Measurements from ENCODE around the gene SNX32.

Gene SNX32

GRCh38 chr11:65849366-65849765 is 15.6 kb downstream of the SNX32 start:
- TF ChIP-seq, protein P1, sequence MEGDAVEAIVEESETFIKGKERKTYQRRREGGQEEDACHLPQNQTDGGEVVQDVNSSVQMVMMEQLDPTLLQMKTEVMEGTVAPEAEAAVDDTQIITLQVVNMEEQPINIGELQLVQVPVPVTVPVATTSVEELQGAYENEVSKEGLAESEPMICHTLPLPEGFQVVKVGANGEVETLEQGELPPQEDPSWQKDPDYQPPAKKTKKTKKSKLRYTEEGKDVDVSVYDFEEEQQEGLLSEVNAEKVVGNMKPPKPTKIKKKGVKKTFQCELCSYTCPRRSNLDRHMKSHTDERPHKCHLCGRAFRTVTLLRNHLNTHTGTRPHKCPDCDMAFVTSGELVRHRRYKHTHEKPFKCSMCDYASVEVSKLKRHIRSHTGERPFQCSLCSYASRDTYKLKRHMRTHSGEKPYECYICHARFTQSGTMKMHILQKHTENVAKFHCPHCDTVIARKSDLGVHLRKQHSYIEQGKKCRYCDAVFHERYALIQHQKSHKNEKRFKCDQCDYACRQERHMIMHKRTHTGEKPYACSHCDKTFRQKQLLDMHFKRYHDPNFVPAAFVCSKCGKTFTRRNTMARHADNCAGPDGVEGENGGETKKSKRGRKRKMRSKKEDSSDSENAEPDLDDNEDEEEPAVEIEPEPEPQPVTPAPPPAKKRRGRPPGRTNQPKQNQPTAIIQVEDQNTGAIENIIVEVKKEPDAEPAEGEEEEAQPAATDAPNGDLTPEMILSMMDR (IDR thresholded peaks at IDR 0.05; ENCODE audit: insufficient read depth, low read length, poor library complexity, severe bottlenecking) = no peak
- no peak for TF ChIP-seq EZH2phosphoT487 (conservative IDR thresholded peaks at IDR 0.05; ENCODE audit: low read length)
- H3K27ac ChIP-seq (ENCODE audit: low read depth, low read length) = no peak overlapping the region
- no peaks in the 10 kb centered on the region for H3K9me3 ChIP-seq (ENCODE audit: insufficient read depth, low read length)
- peaks cover 2% of the 10 kb centered on the region; the same call in 1 of the 2 replicates for H3K36me3 ChIP-seq (ENCODE audit: low read length)
- H3K79me2 ChIP-seq (ENCODE audit: insufficient read depth, low read length) = no peaks in the 10 kb centered on the region
- H4K20me1 ChIP-seq (ENCODE audit: low read depth, low read length) = no peaks in the 10 kb centered on the region; the same call in 1 of the 2 replicates
- no peak overlapping the region for H3K4me3 ChIP-seq (ENCODE audit: insufficient read depth, low read length, poor library complexity, severe bottlenecking)
- H3F3A ChIP-seq (ENCODE audit: insufficient read depth) = peaks cover 18% of the 10 kb centered on the region; the same call in 1 of the 2 replicates
- H3K9ac ChIP-seq (ENCODE audit: low read length) = no peak overlapping the region
- no peaks in the 10 kb centered on the region for H3K27me3 ChIP-seq (ENCODE audit: low read length)
- no peak overlapping the region for H2AFZ ChIP-seq (ENCODE audit: low read depth, low read length, severe bottlenecking)
- H3K9me2 ChIP-seq (replicated peaks; ENCODE audit: insufficient read depth, low read length) = no peaks in the 10 kb centered on the region
- H3K4me2 ChIP-seq (ENCODE audit: low read depth, low read length, poor library complexity, severe bottlenecking) = no peak overlapping the region

- peaks cover 18% of the 10 kb centered on the region; the same call in 1 of the 2 replicates for H3F3A ChIP-seq (ENCODE audit: insufficient read depth)
- peaks cover 6% of the 10 kb centered on the region; the same call in 1 of the 2 replicates for H3K36me3 ChIP-seq (ENCODE audit: low read length)
- H3K27ac ChIP-seq (ENCODE audit: low read depth, low read length) = no peak overlapping the region
- H3K9ac ChIP-seq (ENCODE audit: low read length) = no peak overlapping the region
- H2AFZ ChIP-seq (ENCODE audit: low read depth, low read length, severe bottlenecking) = no peak overlapping the region
- no peaks in the 10 kb centered on the region; the same call in 1 of the 2 replicates for H4K20me1 ChIP-seq (ENCODE audit: low read depth, low read length)
- no peak overlapping the region for H3K4me2 ChIP-seq (ENCODE audit: low read depth, low read length, poor library complexity, severe bottlenecking)
- H3K4me3 ChIP-seq (ENCODE audit: insufficient read depth, low read length, poor library complexity, severe bottlenecking) = no peak overlapping the region
- H3K79me2 ChIP-seq (ENCODE audit: insufficient read depth, low read length) = no peaks in the 10 kb centered on the region
- no peaks in the 10 kb centered on the region for H3K27me3 ChIP-seq (ENCODE audit: low read length)
- TF ChIP-seq, protein P1 (IDR thresholded peaks at IDR 0.05; ENCODE audit: insufficient read depth, low read length, poor library complexity, severe bottlenecking) = no peak
- no peak for TF ChIP-seq EZH2phosphoT487 (conservative IDR thresholded peaks at IDR 0.05; ENCODE audit: low read length)
- no peaks in the 10 kb centered on the region for H3K9me3 ChIP-seq (ENCODE audit: insufficient read depth, low read length)
- H3K9me2 ChIP-seq (replicated peaks; ENCODE audit: insufficient read depth, low read length) = no peaks in the 10 kb centered on the region
Observed at GRCh38 chr11:65849771-65850216, 16.0 kb downstream of the SNX32 start.

DNA sequence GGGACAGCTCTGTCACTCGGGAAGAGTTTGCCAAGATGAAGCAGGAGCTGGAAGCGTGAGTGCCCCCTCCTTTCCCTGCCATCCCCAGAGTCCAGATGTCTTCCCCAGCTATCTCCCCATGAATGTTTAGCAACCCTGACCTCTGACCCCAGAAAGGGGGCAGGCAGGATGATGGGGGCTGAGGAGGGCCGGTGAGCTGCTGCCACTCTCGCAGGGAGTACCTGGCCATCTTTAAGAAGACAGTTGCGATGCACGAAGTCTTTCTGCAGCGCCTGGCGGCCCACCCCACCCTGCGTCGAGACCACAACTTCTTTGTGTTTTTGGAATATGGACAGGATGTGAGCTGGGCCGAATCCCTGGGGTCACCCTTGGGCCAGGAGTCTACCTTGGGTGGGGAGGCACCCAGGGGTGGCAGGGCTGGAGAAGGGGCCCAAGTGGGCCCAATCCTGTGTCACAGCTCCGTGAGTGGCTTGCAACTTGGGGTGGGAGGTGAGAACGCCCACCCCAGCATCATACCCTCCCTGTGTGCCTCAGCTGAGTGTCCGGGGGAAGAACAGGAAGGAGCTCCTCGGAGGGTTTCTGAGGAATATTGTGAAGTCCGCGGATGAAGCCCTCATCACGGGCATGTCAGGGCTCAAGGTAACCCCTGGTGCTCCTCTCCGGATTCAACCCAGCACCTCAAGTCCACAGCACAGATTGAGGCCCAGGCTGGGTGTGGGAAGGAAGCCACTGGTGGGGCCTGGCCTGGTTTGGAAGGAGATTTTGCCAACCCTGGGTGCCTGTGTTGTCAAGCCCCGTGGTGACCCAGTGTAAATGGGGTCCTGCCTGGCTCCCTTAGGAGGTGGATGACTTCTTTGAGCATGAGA is 16.7 kb downstream of the SNX32 start:
- TF ChIP-seq EZH2phosphoT487 (conservative IDR thresholded peaks at IDR 0.05; ENCODE audit: low read length) = no peak
- TF ChIP-seq, protein P1 (IDR thresholded peaks at IDR 0.05; ENCODE audit: insufficient read depth, low read length, poor library complexity, severe bottlenecking) = no peak
- Histone ChIP-seq H3K9ac (ENCODE audit: low read length) (no peak overlapping the region), H3K4me2 (ENCODE audit: low read depth, low read length, poor library complexity, severe bottlenecking) (no peak overlapping the region), H4K20me1 (ENCODE audit: low read depth, low read length) (peaks cover 3% of the 10 kb centered on the region; the same call in 1 of the 2 replicates), H3K36me3 (ENCODE audit: low read length) (peaks cover 11% of the 10 kb centered on the region), H2AFZ (ENCODE audit: low read depth, low read length, severe bottlenecking) (no peak overlapping the region), H3F3A (ENCODE audit: insufficient read depth) (peaks cover 18% of the 10 kb centered on the region; the same call in 1 of the 2 replicates), H3K27ac (ENCODE audit: low read depth, low read length) (no peak overlapping the region), H3K9me3 (ENCODE audit: insufficient read depth, low read length) (no peaks in the 10 kb centered on the region), H3K9me2 (replicated peaks; ENCODE audit: insufficient read depth, low read length) (no peaks in the 10 kb centered on the region), H3K4me3 (ENCODE audit: insufficient read depth, low read length, poor library complexity, severe bottlenecking) (no peak overlapping the region), H3K79me2 (ENCODE audit: insufficient read depth, low read length) (peaks cover 3% of the 10 kb centered on the region; the same call in 1 of the 2 replicates), H3K27me3 (ENCODE audit: low read length) (no peaks in the 10 kb centered on the region)

Measured in SU-DHL-6 (cell line).